ENCODE results near the gene METRN. TPM values are rescaled to one million over a fixed set of nuclear protein-coding genes. Genes with fewer than 3 reads are reported as not detected.

METRN gene
- total and polyA plus RNA-seq, 2 of the 4 experiments (the other 2 are of a cell fraction): 6.1 to 48.2 TPM

DNA sequence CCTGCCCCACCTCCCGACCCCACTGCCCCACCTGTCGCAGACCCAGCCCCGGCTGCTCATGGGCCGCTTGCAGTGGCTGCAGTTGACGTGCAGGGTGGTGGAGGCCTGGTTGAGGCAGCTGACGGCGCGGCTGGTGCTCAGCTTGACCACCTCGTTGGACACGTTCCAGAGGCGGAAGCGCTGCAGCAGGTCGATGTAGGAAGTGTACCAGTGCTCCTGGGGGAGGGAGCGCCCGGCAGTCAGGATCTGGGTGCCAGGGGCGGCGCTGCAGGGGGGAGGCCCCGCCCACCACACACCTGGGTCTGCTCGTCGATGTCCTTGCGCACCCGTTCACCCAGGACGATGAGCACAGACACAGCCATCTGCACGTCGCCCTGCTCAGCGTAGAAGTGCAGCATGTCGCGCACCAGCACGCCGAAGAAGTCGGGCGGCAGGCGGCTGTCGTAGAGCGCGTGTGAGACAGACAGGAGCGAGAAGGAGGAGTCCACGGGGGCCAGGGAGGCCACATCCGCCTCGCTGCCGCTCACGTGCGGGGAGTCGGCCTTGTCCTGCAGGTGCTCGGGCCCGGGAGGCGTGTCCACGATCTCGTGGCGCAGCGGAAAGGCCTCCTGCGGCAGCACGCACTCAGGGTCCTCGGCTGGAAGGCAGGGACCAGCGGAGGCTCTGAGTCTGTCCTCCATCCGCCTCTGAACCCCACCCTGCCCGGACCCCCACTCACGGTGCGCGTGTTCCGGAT, 29.8 kb upstream of the METRN start:
- in situ Hi-C loops (cut with MboI; ENCODE audit: low sequenced_read_pairs) (no loop called here), dilution Hi-C loops (cut with HindIII; ENCODE audit: low sequenced_read_pairs, unreplicated experiment) (no loop called here), intact Hi-C loops (cut with micrococcal nuclease) (no loop called here)
- Histone ChIP-seq H2BK20ac (ENCODE audit: low read depth, low read length) (no peak overlapping the region), H2BK15ac (ENCODE audit: low read depth, low read length) (no peak overlapping the region), H2AK9ac (replicated peaks; ENCODE audit: low read depth, low read length, poor library complexity) (peak overlapping the region; percentile 50), H3K9me1 (ENCODE audit: insufficient read depth, low read length) (peaks cover 13% of the 10 kb centered on the region), H3K23ac (ENCODE audit: low read depth, low read length) (no peak overlapping the region), H3K18ac (ENCODE audit: low read depth, low read length) (no peak overlapping the region), H2AK5ac (ENCODE audit: low read depth, low read length) (no peak overlapping the region), H3K4ac (ENCODE audit: low read depth, low read length) (no peak overlapping the region), H2AFZ (replicated peaks; ENCODE audit: low read length, poor library complexity) (peak overlapping the region; percentile 40), H2BK5ac (ENCODE audit: low read depth, low read length, poor library complexity, severe bottlenecking) (no peak overlapping the region), H4K5ac (ENCODE audit: low read depth, low read length) (no peak overlapping the region), H3K4me3 (ENCODE audit: insufficient read depth, low read depth, low read length) (no peak overlapping the region), H4K91ac (ENCODE audit: insufficient read depth, low read depth, low read length) (no peak overlapping the region), H3K9ac (ENCODE audit: low read depth, low read length) (no peak overlapping the region), H4K20me1 (ENCODE audit: insufficient read depth, low read length) (peaks cover 32% of the 10 kb centered on the region), H3K27me3 (ENCODE audit: control insufficient read depth, insufficient read depth, low read length) (no peaks in the 10 kb centered on the region), H3K79me1 (ENCODE audit: low read depth in 1 of 2, low read length in 2 of 2) (peaks cover 19 to 64% of the 10 kb centered on the region in 2 experiments), H3K36me3 (ENCODE audit: control insufficient read depth, insufficient read depth, low read length) (peaks cover 41% of the 10 kb centered on the region), H3K4me1 (ENCODE audit: control insufficient read depth, insufficient read depth, low read length) (peaks cover 30% of the 10 kb centered on the region), H3K27ac (ENCODE audit: insufficient read depth, low read length) (no peak overlapping the region), H3K56ac (ENCODE audit: extremely low read depth, insufficient read depth, low read length) (no peak overlapping the region), H3K14ac (replicated peaks; ENCODE audit: low read depth, low read length) (no peak overlapping the region), H2BK120ac (ENCODE audit: low read depth, low read length) (no peak overlapping the region), H3K9me3 (ENCODE audit: control insufficient read depth, insufficient read depth, low read length) (no peaks in the 10 kb centered on the region), H3K4me2 (ENCODE audit: low read depth, low read length) (no peak overlapping the region), H4K8ac (ENCODE audit: low read depth in 2 of 2, low read length in 2 of 2) (no peak overlapping the region; a peak in 1 of 4 replicates)
- ChIA-PET CTCF (no interaction called here), POLR2A (ENCODE audit: unreplicated experiment) (no interaction called here)
- DNase-seq (no peak), ATAC-seq (ENCODE audit: low read depth) (no peak)
- 98% methylated on average over 44 of the region's 61 CpGs; no CpG with 5 or more reads in 1 of the 2 experiments for WGBS, 2 experiments (ENCODE audit: extremely low coverage in 2 of 2, insufficient read length in 1 of 2)
- TF ChIP-seq MXI1 (IDR thresholded peaks at IDR 0.05; ENCODE audit: borderline replicate concordance, low read depth, low read length) (no peak), FOS (IDR thresholded peaks at IDR 0.05; ENCODE audit: low read depth, low read length) (no peak), MAZ (IDR thresholded peaks at IDR 0.05; ENCODE audit: borderline replicate concordance, low read depth, low read length) (no peak), SMC3 (IDR thresholded peaks at IDR 0.05; ENCODE audit: low read depth, low read length) (no peak), CHD1 (IDR thresholded peaks at IDR 0.05; ENCODE audit: low read depth, low read length) (no peak), POLR2A (IDR thresholded peaks at IDR 0.05; ENCODE audit: low read depth, low read length) (no peak), RFX5 (IDR thresholded peaks at IDR 0.05; ENCODE audit: low read depth, low read length) (no peak), MAFK (IDR thresholded peaks at IDR 0.05; ENCODE audit: low read depth, low read length) (no peak), NFE2L2 (IDR thresholded peaks at IDR 0.05; ENCODE audit: low read depth, low read length) (no peak), BHLHE40 (IDR thresholded peaks at IDR 0.05; ENCODE audit: low read depth, low read length) (no peak), RAD21 (IDR thresholded peaks at IDR 0.05; ENCODE audit: low read length) (no peak), CEBPB (IDR thresholded peaks at IDR 0.05; ENCODE audit: low read depth, low read length) (no peak)
- TF ChIP-seq, protein P1, sequence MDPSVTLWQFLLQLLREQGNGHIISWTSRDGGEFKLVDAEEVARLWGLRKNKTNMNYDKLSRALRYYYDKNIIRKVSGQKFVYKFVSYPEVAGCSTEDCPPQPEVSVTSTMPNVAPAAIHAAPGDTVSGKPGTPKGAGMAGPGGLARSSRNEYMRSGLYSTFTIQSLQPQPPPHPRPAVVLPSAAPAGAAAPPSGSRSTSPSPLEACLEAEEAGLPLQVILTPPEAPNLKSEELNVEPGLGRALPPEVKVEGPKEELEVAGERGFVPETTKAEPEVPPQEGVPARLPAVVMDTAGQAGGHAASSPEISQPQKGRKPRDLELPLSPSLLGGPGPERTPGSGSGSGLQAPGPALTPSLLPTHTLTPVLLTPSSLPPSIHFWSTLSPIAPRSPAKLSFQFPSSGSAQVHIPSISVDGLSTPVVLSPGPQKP (IDR thresholded peaks at IDR 0.05; ENCODE audit: borderline replicate concordance, low read depth, low read length): no peak
- no TSS peak for BruUV-seq (replicated peaks)
